Caco-2 (cell line): ENCODE data around the gene TTYH1. TPM values are rescaled to one million over a fixed set of nuclear protein-coding genes. Genes with fewer than 3 reads are reported as not detected.

ENCODE experiments used
- BruUV-seq: library from RNA; stranded (reverse); fragments of 400-500 nt; replicated peaks from 2 replicates; lab custom pipeline; 2021; lab: Mats Ljungman, UMichigan
- CTCF ChIA-PET: fragments of 300-600 bp; sonication (Branson Sonifier 250); formaldehyde crosslinking; loops from one replicate; lab custom pipeline; 2022; ENCODE audit warnings: antibody characterized with exemption; lab: Charles Lee
- POLR2A ChIA-PET: fragments of 300-600 bp; sonication (Branson Sonifier 250); formaldehyde crosslinking; loops from one replicate; lab custom pipeline; 2022; ENCODE audit warnings: antibody characterized with exemption; lab: Charles Lee
- DNase-seq, 2 experiments: peaks; one replicate each; pipeline versions ENCODE4 v3.0.0 to v3.0.0-alpha.2; 2020 to 2022
- H3K27me3 ChIP-seq: replicated peaks from 2 replicates; pipeline ENCODE4 v1.6.0; 2011; ENCODE audit warnings: low read length; ENCODE audit not compliant: control insufficient read depth, insufficient read depth
- H3K36me3 ChIP-seq: 2 replicates; pipeline ENCODE4 v1.5.1; 2011; ENCODE audit warnings: low read length; ENCODE audit not compliant: control insufficient read depth, insufficient read depth
- H3K4me1 ChIP-seq: fragments of 250-450 bp; sonication (Bioruptor Pico); 2 replicates; pipeline ENCODE4 v1.5.1; 2020; ENCODE audit warnings: mild to moderate bottlenecking
- H3K4me3 ChIP-seq: 2 replicates; pipeline ENCODE4 v1.5.1; 2011; ENCODE audit warnings: low read depth, mild to moderate bottlenecking, control low read depth, low read length
- H3K9me3 ChIP-seq: fragments of 250-450 bp; sonication (Bioruptor Pico); 2 replicates; pipeline ENCODE4 v1.5.1; 2020; ENCODE audit warnings: mild to moderate bottlenecking, moderate library complexity
- H3K27ac Mint-ChIP-seq: one replicate; pipeline ENCODE4 v1.8.0; 2022; ENCODE audit warnings: mixed read lengths; ENCODE audit not compliant: unreplicated experiment
- H3K27me3 Mint-ChIP-seq: one replicate; pipeline ENCODE4 v1.8.0; 2022; ENCODE audit warnings: mixed read lengths; ENCODE audit not compliant: insufficient read depth, unreplicated experiment
- H3K36me3 Mint-ChIP-seq: one replicate; pipeline ENCODE4 v1.8.0; 2022; ENCODE audit warnings: mild to moderate bottlenecking, mixed read lengths; ENCODE audit not compliant: insufficient read depth, unreplicated experiment
- H3K4me1 Mint-ChIP-seq: one replicate; pipeline ENCODE4 v1.8.0; 2022; ENCODE audit warnings: low read depth, mixed read lengths; ENCODE audit not compliant: unreplicated experiment
- H3K4me3 Mint-ChIP-seq: one replicate; pipeline ENCODE4 v1.8.0; 2022; ENCODE audit warnings: mild to moderate bottlenecking, moderate library complexity, mixed read lengths; ENCODE audit not compliant: unreplicated experiment
- H3K9me3 Mint-ChIP-seq: one replicate; pipeline ENCODE4 v1.8.0; 2022; ENCODE audit warnings: mixed read lengths; ENCODE audit not compliant: unreplicated experiment
- intact Hi-C: fragments of 100-400 bp; cut with micrococcal nuclease; formaldehyde crosslinking; loops from one replicate; pipeline ENCODE4 v1.10.0; 2022; ENCODE audit not compliant: unreplicated experiment
- total RNA-seq: library from RNA; stranded (reverse); gene quantifications from 2 replicates; pipeline ENCODE4 v1.2.3, GENCODE V29; 2022
- TF ChIP-seq, protein P1 (sequence below), 2 experiments: fragments of 200-600 bp in 1 of 2; IDR thresholded peaks; 1 replicate in 1 of 2; 2 replicates in 1 of 2; pipeline versions ENCODE4 v1.5.1 to v1.8.0; 2011 to 2022; ENCODE audit warnings: antibody characterized with exemption in 1 of 2, control low read depth in 1 of 2, inconsistent platforms in 1 of 2, low read depth in 1 of 2, low read length in 1 of 2, mild to moderate bottlenecking in 1 of 2, moderate library complexity in 1 of 2; ENCODE audit not compliant: insufficient read depth in 1 of 2, severe bottlenecking in 1 of 2, unreplicated experiment in 1 of 2

TTYH1 gene
- total RNA-seq, 1 experiment from 2014 or later, result not detected

DNA sequence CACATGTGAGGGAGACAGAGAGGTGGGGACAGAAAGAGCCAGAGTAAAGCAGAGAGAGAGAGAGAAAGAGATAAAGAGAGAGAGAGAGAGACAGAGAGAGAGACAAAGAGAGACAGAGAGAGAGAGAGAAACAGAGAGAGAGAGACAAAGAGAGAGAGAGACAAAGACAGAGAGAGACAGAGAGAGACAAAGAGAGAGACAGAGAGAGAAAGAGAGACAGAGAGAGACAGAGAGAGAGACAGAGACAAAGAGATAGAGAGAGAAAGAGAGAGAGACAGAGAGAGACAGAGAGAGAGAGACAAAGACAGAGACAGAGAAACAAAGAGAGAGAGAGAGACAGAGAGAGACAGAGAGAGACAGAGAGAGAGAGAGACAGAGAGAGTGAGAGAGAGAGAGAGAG lies 4.2 kb upstream of the TTYH1 start:
- Mint-ChIP-seq H3K4me1 (no peaks in the 10 kb centered on the region), H3K4me3 (no peak overlapping the region), H3K27me3 (peaks cover 8% of the 10 kb centered on the region), H3K9me3 (peaks cover 40% of the 10 kb centered on the region), H3K36me3 (peaks cover 12% of the 10 kb centered on the region), H3K27ac (no peak overlapping the region)
- Histone ChIP-seq H3K27me3 (no peaks in the 10 kb centered on the region), H3K4me3 (no peak overlapping the region), H3K4me1 (no peaks in the 10 kb centered on the region), H3K36me3 (no peaks in the 10 kb centered on the region), H3K9me3 (peaks cover 12% of the 10 kb centered on the region)
- POLR2A ChIA-PET, result interaction anchor here (0.6 kb wide), 1 partner anchor 1226 kb away, joined by 3 read pairs; no protein-coding TSS in a partner anchor
- CTCF ChIA-PET, result no interaction called here
- intact Hi-C loops, result no loop called here
- TF ChIP-seq, protein P1, sequence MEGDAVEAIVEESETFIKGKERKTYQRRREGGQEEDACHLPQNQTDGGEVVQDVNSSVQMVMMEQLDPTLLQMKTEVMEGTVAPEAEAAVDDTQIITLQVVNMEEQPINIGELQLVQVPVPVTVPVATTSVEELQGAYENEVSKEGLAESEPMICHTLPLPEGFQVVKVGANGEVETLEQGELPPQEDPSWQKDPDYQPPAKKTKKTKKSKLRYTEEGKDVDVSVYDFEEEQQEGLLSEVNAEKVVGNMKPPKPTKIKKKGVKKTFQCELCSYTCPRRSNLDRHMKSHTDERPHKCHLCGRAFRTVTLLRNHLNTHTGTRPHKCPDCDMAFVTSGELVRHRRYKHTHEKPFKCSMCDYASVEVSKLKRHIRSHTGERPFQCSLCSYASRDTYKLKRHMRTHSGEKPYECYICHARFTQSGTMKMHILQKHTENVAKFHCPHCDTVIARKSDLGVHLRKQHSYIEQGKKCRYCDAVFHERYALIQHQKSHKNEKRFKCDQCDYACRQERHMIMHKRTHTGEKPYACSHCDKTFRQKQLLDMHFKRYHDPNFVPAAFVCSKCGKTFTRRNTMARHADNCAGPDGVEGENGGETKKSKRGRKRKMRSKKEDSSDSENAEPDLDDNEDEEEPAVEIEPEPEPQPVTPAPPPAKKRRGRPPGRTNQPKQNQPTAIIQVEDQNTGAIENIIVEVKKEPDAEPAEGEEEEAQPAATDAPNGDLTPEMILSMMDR (IDR thresholded peaks at IDR 0.05; ENCODE audit: insufficient read depth in 1 of 2, low read depth in 1 of 2, low read length in 1 of 2, severe bottlenecking in 1 of 2, unreplicated experiment in 1 of 2), result no peak
- DNase-seq, result no peak
- BruUV-seq, result no TSS peak

GRCh38 chr19:54412877-54413276 lies 2.4 kb upstream of the TTYH1 start:
- H3K27me3 ChIP-seq, result no peaks in the 10 kb centered on the region
- CTCF ChIA-PET, result no interaction called here
- peaks cover 4% of the 10 kb centered on the region; the same call in 1 of the 2 replicates for H3K9me3 ChIP-seq
- H3K9me3 Mint-ChIP-seq, result peaks cover 48% of the 10 kb centered on the region
- H3K27me3 Mint-ChIP-seq, result peaks cover 6% of the 10 kb centered on the region
- no peaks in the 10 kb centered on the region for H3K36me3 ChIP-seq
- no peak overlapping the region for H3K4me3 Mint-ChIP-seq
- no TSS peak for BruUV-seq
- no peak overlapping the region for H3K27ac Mint-ChIP-seq
- intact Hi-C loops, result no loop called here
- peaks cover 12% of the 10 kb centered on the region for H3K36me3 Mint-ChIP-seq
- peaks cover under 1% of the 10 kb centered on the region for H3K4me1 Mint-ChIP-seq
- H3K4me3 ChIP-seq, result no peak overlapping the region
- POLR2A ChIA-PET, result no interaction called here
- no peak for DNase-seq
- TF ChIP-seq, protein P1 (IDR thresholded peaks at IDR 0.05; ENCODE audit: insufficient read depth in 1 of 2, low read depth in 1 of 2, low read length in 1 of 2, severe bottlenecking in 1 of 2, unreplicated experiment in 1 of 2), result no peak
- no peaks in the 10 kb centered on the region for H3K4me1 ChIP-seq

DNA sequence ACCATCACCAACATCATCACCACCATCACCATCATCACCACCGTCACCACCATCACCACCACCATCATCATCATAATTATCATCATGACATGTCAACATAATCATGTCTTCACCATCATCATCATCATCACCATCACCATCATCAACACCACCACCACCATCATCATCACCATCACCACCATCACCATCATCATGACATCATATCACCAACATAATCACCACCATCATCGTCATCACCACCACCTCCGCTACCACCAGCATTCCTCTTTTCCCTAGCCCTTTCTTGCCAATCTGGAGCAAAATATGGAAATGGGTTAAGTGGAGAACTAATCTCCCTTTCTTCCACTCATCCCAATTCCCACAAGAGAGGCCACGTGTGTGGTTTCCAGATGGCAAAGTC lies 1.1 kb upstream of the TTYH1 start:
- Histone ChIP-seq H3K4me3 (no peak overlapping the region), H3K9me3 (no peaks in the 10 kb centered on the region), H3K4me1 (no peaks in the 10 kb centered on the region), H3K27me3 (no peaks in the 10 kb centered on the region), H3K36me3 (no peaks in the 10 kb centered on the region)
- TF ChIP-seq, protein P1 (IDR thresholded peaks at IDR 0.05; ENCODE audit: insufficient read depth in 1 of 2, low read depth in 1 of 2, low read length in 1 of 2, severe bottlenecking in 1 of 2, unreplicated experiment in 1 of 2), result no peak
- no peak overlapping the region for H3K27ac Mint-ChIP-seq
- peaks cover 7% of the 10 kb centered on the region for H3K4me1 Mint-ChIP-seq
- H3K4me3 Mint-ChIP-seq, result no peak overlapping the region
- ChIA-PET CTCF (no interaction called here), POLR2A (no interaction called here)
- intact Hi-C loops, result no loop called here
- DNase-seq, result no peak
- no TSS peak for BruUV-seq
- peaks cover 6% of the 10 kb centered on the region for H3K27me3 Mint-ChIP-seq
- H3K36me3 Mint-ChIP-seq, result peaks cover 1% of the 10 kb centered on the region
- peaks cover 44% of the 10 kb centered on the region for H3K9me3 Mint-ChIP-seq
